ENCODE results near the gene GTPBP4. TPM values are rescaled to one million over a fixed set of nuclear protein-coding genes. Genes with fewer than 3 reads are reported as not detected.

The GTPBP4 gene
- total RNA-seq, 1 experiment from 2014 or later, result 111 TPM

GRCh38 chr10:1007583-1007982, 19.3 kb downstream of the GTPBP4 start:
- ATAC-seq, result no peak
- BruUV-seq (replicated peaks), result no TSS peak
- H3K4me2 ChIP-seq (ENCODE audit: low read length), result no peak overlapping the region

More at GRCh38 chr10:1007583-1007982, 19.3 kb downstream of the GTPBP4 start:
- H3K79me2 ChIP-seq (ENCODE audit: insufficient read depth, low read length), result peaks cover 90% of the 10 kb centered on the region
- H2AFZ ChIP-seq (ENCODE audit: low read depth, low read length, poor library complexity, severe bottlenecking), result no peak overlapping the region
- CTCF ChIA-PET, result no interaction called here
- no peak overlapping the region for H3K9ac ChIP-seq (ENCODE audit: low read length)
- no peaks in the 10 kb centered on the region for H3K4me1 ChIP-seq (ENCODE audit: control insufficient read depth in 1 of 2, insufficient read depth in 2 of 2, low read length in 2 of 2)
- no peaks in the 10 kb centered on the region for H3K9me2 ChIP-seq (ENCODE audit: insufficient read depth)
- no peak for DNase-seq (ENCODE audit: low read depth, low spot score)
- H4K20me1 ChIP-seq (ENCODE audit: insufficient read depth), result peaks cover 12% of the 10 kb centered on the region; the same call in 1 of the 2 replicates
- POLR2A ChIA-PET, result no interaction called here
- TF ChIP-seq EZH2phosphoT487 (IDR thresholded peaks at IDR 0.05; ENCODE audit: borderline replicate concordance) (no peak), ZNF274 (IDR thresholded peaks at IDR 0.05; ENCODE audit: low read depth, low read length) (no peak), ELF1 (IDR thresholded peaks at IDR 0.05; ENCODE audit: borderline replicate concordance, low read depth) (no peak), MAX (IDR thresholded peaks at IDR 0.05) (no peak), POLR2A (IDR thresholded peaks at IDR 0.05; ENCODE audit: borderline replicate concordance, extremely low read depth, insufficient read depth, insufficient read length) (no peak), SIN3A (IDR thresholded peaks at IDR 0.05; ENCODE audit: low read depth) (no peak), YY1 (IDR thresholded peaks at IDR 0.05; ENCODE audit: extremely low read depth, insufficient replicate concordance, low read depth, low read length) (no peak), EGR1 (IDR thresholded peaks at IDR 0.05; ENCODE audit: low read depth) (no peak), POLR2AphosphoS5 (IDR thresholded peaks at IDR 0.05; ENCODE audit: low read depth, low read length) (no peak), JUND (IDR thresholded peaks at IDR 0.05) (no peak), TCF7L2 (IDR thresholded peaks at IDR 0.05; ENCODE audit: borderline replicate concordance, extremely low read depth, insufficient read depth, insufficient read length) (no peak)
- TF ChIP-seq, protein P1, sequence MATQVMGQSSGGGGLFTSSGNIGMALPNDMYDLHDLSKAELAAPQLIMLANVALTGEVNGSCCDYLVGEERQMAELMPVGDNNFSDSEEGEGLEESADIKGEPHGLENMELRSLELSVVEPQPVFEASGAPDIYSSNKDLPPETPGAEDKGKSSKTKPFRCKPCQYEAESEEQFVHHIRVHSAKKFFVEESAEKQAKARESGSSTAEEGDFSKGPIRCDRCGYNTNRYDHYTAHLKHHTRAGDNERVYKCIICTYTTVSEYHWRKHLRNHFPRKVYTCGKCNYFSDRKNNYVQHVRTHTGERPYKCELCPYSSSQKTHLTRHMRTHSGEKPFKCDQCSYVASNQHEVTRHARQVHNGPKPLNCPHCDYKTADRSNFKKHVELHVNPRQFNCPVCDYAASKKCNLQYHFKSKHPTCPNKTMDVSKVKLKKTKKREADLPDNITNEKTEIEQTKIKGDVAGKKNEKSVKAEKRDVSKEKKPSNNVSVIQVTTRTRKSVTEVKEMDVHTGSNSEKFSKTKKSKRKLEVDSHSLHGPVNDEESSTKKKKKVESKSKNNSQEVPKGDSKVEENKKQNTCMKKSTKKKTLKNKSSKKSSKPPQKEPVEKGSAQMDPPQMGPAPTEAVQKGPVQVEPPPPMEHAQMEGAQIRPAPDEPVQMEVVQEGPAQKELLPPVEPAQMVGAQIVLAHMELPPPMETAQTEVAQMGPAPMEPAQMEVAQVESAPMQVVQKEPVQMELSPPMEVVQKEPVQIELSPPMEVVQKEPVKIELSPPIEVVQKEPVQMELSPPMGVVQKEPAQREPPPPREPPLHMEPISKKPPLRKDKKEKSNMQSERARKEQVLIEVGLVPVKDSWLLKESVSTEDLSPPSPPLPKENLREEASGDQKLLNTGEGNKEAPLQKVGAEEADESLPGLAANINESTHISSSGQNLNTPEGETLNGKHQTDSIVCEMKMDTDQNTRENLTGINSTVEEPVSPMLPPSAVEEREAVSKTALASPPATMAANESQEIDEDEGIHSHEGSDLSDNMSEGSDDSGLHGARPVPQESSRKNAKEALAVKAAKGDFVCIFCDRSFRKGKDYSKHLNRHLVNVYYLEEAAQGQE (IDR thresholded peaks at IDR 0.05; ENCODE audit: low read depth), result no peak
- TF ChIP-seq, protein P2, sequence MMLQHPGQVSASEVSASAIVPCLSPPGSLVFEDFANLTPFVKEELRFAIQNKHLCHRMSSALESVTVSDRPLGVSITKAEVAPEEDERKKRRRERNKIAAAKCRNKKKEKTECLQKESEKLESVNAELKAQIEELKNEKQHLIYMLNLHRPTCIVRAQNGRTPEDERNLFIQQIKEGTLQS (IDR thresholded peaks at IDR 0.05), result no peak
- no peak overlapping the region for H3K4me3 ChIP-seq (replicated peaks in 1 of 2; ENCODE audit: low read depth in 1 of 2, low read length in 2 of 2)
- RAD21 ChIA-PET (ENCODE audit: low non-redundant PET in 1 of 2, low total read pairs in 2 of 2, uncharacterized antibody in 2 of 2, unreplicated experiment in 2 of 2), result no interaction called here
- H3K27ac ChIP-seq (ENCODE audit: low read depth, low read length), result no peak overlapping the region
- peaks cover 82 to 87% of the 10 kb centered on the region in 2 experiments for H3K36me3 ChIP-seq (ENCODE audit: control insufficient read depth in 1 of 2, insufficient read depth in 2 of 2, low read length in 2 of 2)
- no peaks in the 10 kb centered on the region for H3K9me3 ChIP-seq (ENCODE audit: control insufficient read depth in 1 of 2, insufficient read depth in 1 of 2, low read depth in 1 of 2, low read length in 2 of 2)
- intact Hi-C loops (cut with micrococcal nuclease), result no loop called here
- H3K27me3 ChIP-seq (ENCODE audit: insufficient read depth, low read length), result no peaks in the 10 kb centered on the region
